GM19240 (cell line): ENCODE results near the gene CHMP3.
"Not testable (repeated sequence)": the region's sequence is repeated elsewhere in the genome, so short reads cannot be mapped to it uniquely, and the experiment has no call there.

Experiments
- DNase-seq: peaks from one replicate; pipeline ENCODE4 v3.0.0; 2011; ENCODE audit warnings: low spot score; ENCODE audit not compliant: insufficient read length

CHMP3 gene

DNA sequence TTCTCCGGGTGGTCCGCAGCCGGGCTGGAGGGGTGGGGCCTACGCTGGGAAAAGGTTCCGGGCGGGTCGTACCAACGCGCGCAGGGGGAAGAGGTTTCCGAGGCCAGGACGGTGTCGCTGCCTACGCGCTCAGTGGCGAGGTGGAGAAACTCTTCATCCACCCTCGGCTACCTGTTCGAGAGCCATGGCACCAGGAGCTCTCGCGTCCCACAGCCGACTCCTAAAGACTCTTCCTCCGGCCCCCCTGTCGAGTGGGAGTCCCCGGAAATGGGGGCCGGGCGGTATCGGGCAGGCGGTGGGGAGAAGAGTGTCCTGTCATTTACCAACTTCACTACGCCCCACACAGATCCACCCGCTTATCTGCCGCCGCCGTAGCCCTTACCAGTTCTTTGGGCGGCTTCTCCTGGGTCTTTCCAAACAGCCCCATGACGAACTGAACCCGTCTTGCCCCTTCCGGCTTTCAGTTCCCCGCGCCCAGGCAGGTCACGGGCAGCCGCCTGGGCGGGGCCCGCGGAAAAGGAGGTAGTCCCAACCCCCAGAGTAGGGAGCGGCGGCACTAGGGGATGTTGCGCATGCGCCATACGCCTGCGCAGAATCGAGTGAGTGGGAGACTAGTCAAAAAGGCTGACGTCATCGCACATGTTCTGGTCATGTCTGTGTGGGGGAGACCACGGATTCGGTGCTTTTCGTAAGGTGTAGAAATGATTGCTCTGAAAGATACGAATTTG, at the start of gene CHMP3:
Gene CHMP3 (minus strand): TSS at position 522 of the 728 bp plus-strand sequence. CDS start 95 bp downstream, at position 427.
- peak; percentile 92 for DNase-seq

- DNase-seq: no peak
These were observed 47.6 kb upstream of the CHMP3 start for GRCh38 chr2:86610871-86611270.

- DNase-seq: no peak
These were observed 45.7 kb upstream of the CHMP3 start for GRCh38 chr2:86608832-86609410.

GRCh38 chr2:86603905-86604304, 40.7 kb upstream of the CHMP3 start:
- no peak for DNase-seq

GRCh38 chr2:86598966-86599365, 35.7 kb upstream of the CHMP3 start:
- DNase-seq: no peak

DNA sequence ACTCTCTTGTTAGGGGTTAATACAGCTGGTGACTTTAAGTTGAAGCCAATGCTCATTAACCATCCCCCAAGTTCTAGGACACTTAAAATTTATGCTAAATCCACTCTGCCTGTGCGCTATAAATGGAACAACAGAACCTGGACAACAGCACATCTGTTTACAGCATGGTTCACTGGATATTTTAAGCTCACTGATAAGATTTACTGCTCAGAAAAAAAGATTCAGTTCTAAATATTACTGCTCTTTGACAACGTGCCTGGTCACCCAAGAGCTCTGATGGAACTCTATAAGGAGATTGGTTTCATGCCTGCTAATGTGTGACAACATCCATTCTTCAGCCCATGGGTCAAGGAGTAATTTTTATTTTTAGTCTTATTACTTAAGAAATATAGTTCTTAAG, 32.9 kb upstream of the CHMP3 start:
- DNase-seq: no peak

- no peak for DNase-seq
These were observed 30.0 kb upstream of the CHMP3 start for GRCh38 chr2:86593266-86593665.

DNA sequence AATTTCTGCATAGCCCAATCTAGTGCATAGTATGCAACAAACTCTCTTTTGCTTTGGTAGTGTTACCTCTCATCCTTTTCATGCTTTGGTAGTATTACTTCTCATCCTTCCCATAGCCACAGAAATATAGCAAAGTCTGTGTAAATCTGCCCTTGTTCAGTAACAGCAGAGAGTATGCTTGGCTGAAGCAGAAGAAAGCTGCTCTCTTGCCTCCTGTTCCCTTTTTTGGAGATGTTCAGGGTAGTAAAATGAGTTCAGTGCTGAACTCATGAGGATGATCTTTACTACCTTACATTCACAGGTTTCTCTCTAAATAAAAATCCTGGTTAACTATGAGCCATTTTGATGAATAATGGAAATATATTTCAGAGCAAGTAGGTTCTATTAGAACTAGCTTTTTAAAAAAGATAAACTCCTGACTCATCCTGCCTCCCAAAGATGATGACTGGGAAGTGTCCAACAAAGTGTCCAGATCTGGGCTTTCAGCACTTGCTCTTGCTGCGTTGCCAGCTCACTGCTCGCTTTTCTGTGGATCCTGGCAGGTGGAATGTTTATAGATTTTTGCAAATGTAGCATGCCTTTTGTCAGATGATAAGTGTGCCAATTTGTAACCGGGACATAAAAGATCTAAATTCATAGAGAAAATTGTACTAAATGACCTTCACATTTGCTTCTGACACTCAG, 29.4 kb upstream of the CHMP3 start:
- no peak for DNase-seq

DNA sequence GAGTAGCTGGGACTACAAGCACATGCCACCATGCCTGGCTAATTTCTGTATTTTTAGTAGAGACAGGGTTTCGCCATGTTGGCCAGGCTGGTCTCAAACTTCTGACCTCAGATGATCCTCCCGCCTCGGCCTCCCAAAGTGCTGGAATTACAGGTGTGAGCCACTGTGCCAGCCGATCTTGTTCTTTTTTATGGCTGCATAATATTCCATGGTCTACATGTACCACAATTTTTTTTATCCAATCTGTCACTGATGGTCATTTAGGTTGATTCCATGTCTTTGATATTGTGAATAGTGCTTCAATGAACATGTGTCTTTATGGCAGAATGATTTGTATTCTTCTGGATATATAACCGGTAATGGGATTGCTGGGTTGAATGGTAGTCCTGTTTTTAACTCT, 26.5 kb upstream of the CHMP3 start:
- not testable (repeated sequence) for DNase-seq

- DNase-seq: no peak
These were observed 21.1 kb upstream of the CHMP3 start for GRCh38 chr2:86584151-86584913.

- DNase-seq: no peak
These were observed 17.3 kb upstream of the CHMP3 start for GRCh38 chr2:86580560-86580959.

DNA sequence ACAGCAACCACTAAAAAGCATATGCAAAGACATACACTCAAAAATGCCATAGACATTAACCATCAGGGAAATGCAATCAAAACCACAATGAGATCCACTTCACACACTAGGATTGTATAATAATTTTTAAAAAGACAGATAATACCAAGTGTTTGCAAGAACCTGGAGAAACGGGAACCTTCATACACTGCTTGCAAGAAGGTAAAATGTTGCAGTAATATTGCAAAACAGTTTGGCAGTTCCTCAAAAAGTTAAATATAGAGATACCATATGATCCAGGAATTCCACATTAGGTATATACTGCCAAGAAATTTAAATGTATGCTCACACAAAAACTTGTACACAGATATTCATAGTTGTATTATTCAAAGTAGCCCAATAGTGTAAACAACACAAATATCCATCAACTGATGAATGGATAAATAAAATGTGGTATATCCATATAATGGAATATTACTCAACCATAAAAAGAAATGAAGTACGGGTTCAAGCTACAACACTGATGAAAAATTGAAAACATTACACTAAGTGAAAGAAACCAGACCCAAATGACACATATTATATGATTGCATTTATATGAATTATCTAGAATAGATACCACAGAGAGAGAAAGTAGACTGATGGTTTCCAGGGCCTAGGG, 14.7 kb upstream of the CHMP3 start:
- no peak for DNase-seq

DNA sequence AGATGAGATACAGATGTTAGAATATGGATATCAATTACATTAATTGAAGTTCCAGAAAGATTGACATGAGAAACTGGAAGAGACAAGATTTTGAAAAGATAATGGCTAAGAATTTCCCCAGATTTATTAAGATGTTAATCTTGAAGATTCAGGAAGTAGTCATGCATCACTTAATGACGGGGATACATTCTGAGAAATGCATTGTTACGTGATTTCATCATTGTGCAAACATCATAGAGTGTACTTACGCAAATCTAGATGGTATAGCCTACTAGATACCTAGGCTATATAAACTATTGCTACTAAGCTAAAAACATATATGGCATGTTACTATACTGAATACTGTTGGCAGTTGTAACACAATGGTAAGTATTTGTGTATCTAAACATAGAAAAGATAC, 6.8 kb upstream of the CHMP3 start:
- no peak for DNase-seq

- no peak for DNase-seq
These were observed 3.6 kb upstream of the CHMP3 start for GRCh38 chr2:86566821-86567190.

DNA sequence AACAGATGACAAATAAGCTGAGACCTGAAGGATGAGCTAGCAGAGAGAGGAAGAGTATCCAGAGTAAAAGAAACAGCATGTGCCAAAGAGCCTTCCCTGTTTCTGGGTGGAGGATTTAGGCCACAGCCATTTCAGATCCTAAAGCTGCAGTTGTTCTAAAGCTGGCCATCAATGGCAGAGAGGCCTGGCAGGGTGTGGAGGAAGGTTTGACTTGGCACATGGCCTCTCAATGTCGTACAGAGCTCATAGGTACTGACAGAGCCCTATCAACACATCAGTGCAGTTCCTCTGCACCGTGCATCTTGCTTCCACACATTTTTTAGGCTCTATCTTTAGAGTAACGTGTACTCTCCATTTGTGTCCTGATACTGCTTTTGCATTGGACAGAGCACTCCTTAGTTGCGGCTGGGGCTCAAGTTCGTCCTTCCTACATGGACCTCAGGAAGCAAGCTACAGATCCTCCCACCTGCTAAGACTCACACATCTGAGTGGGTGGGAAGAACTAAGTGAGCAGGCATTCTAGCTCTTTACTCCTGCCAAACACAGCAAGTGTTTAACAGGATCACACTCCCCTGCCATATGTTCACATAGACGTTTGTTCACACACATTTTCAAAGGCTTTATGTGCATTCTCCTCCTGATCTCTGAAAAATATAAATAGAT, 3.0 kb upstream of the CHMP3 start:
- DNase-seq: no peak

DNA sequence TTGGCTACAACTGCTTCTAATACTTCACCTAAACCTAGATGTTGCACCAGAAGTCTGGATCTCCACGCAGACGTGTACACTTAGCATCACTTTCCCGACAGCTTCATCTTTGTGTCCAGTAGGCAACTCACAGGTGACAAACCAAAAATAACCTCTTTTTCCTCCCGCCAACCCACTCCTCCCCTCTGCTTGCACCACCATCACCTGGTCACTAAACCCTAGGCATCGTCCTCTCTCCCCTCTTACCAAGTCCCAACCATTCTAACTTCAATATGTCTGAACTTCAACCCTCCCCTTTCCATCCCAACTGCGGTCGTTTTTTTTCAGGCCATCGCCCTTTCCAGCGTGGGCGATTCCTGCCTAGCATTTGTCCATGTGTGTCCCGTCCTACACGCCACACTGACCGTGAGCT, 413 bp upstream of the CHMP3 start:
- DNase-seq: no peak

- DNase-seq: no peak
These were observed 740 bp downstream of the CHMP3 start for GRCh38 chr2:86562485-86562921.

DNA sequence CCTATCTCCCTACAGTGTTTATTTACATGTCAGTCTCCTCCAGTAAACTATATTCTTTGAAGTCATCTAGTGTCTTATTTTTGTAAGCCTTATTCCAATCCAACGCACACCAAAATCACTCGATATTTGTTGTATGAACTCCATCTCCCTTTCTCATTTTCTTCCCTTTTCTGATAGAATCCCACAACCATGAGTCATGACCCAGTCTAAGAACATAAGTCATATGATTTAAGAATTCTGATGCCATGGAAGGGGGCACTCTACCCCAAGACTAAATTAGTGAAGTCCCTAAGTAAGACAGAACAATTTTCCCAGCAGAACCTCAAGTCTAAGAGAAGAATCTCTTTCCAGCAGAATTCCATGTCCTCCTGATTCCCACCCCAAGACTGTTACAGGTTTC, 5.4 kb downstream of the CHMP3 start:
- DNase-seq: no peak

- no peak for DNase-seq
These were observed 6.7 kb downstream of the CHMP3 start for GRCh38 chr2:86556508-86556907.

- no peak for DNase-seq
These were observed 10.4 kb downstream of the CHMP3 start for GRCh38 chr2:86552889-86553288.
